NCI-H128 (cell line): ENCODE measurements around the gene SMO.
"Not testable (repeated sequence)": the region's sequence is repeated elsewhere in the genome, so short reads cannot be mapped to it uniquely, and the experiment has no call there.

Experiments
- DNase-seq: peaks from one replicate; lab custom pipeline; 2025; ENCODE audit not compliant: unreplicated experiment; lab: John Stamatoyannopoulos, UW

Gene SMO

GRCh38 chr7:129208667-129209066 is 20.2 kb downstream of the SMO start:
- no peak for DNase-seq

GRCh38 chr7:129209067-129209926 is 20.9 kb downstream of the SMO start:
- DNase-seq, result no peak

GRCh38 chr7:129210256-129210988 is 22.0 kb downstream of the SMO start:
- DNase-seq, result no peak

- DNase-seq, result no peak
Observed at GRCh38 chr7:129210989-129211312, 22.5 kb downstream of the SMO start.

- DNase-seq, result no peak
Observed at GRCh38 chr7:129212126-129212525, 23.7 kb downstream of the SMO start.

GRCh38 chr7:129212596-129212995 is 24.2 kb downstream of the SMO start:
- no peak for DNase-seq

GRCh38 chr7:129213828-129214227 is 25.4 kb downstream of the SMO start:
- no peak for DNase-seq

- DNase-seq, result not testable (repeated sequence)
Observed at GRCh38 chr7:129215691-129216090, 27.3 kb downstream of the SMO start.

GRCh38 chr7:129216101-129216715 is 27.8 kb downstream of the SMO start:
- DNase-seq, result not testable (repeated sequence)

GRCh38 chr7:129216821-129217416 is 28.5 kb downstream of the SMO start:
- not testable (repeated sequence) for DNase-seq

GRCh38 chr7:129218514-129219062 is 30.2 kb downstream of the SMO start:
- DNase-seq, result peak; percentile 80

- DNase-seq, result not testable (repeated sequence)
Observed at GRCh38 chr7:129219166-129219565, 30.7 kb downstream of the SMO start.

GRCh38 chr7:129222064-129222463 is 33.6 kb downstream of the SMO start:
- no peak for DNase-seq

- peak; percentile 92 for DNase-seq
Observed at GRCh38 chr7:129224251-129225205, 36.1 kb downstream of the SMO start, which contains the start of gene AHCYL2. Gene AHCYL2, plus strand, starts transcription at chr7:129225030.

GRCh38 chr7:129225206-129225930 is 36.9 kb downstream of the SMO start:
- DNase-seq, result no peak

GRCh38 chr7:129225931-129226572 is 37.6 kb downstream of the SMO start:
- DNase-seq, result no peak

- DNase-seq, result no peak
Observed at GRCh38 chr7:129227646-129228578, 39.5 kb downstream of the SMO start.

- DNase-seq, result no peak
Observed at GRCh38 chr7:129228633-129229032, 40.2 kb downstream of the SMO start.
